Jurkat, Clone E6-1 (cell line): ENCODE measurements around the gene BHLHA15.

Source experiments
- DNase-seq: peaks from one replicate; pipeline ENCODE4 v3.0.0-alpha.2; 2011; ENCODE audit warnings: low read depth, low spot score
- H3K4me3 ChIP-seq: 2 replicates; pipeline ENCODE4 v1.5.1; 2011; ENCODE audit warnings: mild to moderate bottlenecking, low read length, control low read depth, moderate library complexity

The BHLHA15 gene

DNA sequence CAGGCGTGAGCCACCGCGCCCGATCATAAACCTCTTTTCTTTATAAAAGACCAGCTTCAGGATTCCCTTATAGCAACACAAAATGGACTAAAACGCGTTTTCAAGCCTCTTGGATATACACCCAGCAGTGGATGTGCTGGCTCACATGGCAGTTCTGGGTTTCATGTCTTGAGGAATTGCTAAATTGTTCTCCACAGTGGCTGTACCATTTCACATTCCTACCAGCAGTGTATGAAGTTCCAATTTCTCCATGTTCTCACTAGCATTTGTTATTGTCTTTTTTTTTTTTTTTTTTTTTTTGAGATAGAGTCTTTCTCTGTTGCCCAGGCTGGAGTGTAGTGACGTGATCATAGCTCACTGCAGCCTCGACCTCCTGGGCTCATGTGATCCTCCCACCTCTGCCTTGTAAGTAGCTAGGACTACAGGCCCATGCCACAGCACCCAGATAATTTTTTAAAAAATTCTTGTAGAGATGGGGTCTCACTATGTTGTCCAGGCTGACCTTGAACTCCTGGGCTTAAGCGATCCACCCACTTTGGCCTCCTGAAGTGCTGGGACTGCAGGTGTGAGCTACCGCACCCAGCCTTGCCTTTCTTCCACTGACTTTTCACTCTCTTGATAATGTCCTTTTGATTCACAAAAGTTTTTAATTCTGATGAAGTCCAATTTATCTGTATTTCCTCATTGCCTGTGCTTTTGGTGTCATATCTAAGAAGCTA lies 23.3 kb downstream of the BHLHA15 start:
- DNase-seq: no peak

DNA sequence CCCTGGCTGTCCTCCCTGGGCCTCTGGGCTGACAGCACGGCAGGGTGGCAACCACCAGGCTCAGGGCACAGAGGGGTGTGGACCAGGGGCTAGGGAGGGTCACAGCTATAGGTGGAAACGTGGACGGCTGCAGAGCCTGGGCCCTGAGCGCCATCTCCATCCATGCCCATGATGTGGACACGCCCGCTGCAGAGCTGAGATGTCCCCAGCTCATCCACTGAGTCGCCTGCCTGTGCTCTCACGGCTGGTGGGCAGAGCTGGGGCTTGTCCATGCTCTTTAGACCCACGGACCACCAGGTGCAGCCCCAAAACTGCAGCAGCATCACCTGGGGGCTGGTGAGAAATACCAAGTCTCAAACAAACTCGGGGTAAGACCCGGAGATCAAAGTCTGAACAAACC lies 24.7 kb downstream of the BHLHA15 start:
- H3K4me3 ChIP-seq: no peak overlapping the region
- no peak for DNase-seq

More for the DNA sequence above, 23.3 kb downstream of the BHLHA15 start:
- H3K4me3 ChIP-seq: no peak overlapping the region

DNA sequence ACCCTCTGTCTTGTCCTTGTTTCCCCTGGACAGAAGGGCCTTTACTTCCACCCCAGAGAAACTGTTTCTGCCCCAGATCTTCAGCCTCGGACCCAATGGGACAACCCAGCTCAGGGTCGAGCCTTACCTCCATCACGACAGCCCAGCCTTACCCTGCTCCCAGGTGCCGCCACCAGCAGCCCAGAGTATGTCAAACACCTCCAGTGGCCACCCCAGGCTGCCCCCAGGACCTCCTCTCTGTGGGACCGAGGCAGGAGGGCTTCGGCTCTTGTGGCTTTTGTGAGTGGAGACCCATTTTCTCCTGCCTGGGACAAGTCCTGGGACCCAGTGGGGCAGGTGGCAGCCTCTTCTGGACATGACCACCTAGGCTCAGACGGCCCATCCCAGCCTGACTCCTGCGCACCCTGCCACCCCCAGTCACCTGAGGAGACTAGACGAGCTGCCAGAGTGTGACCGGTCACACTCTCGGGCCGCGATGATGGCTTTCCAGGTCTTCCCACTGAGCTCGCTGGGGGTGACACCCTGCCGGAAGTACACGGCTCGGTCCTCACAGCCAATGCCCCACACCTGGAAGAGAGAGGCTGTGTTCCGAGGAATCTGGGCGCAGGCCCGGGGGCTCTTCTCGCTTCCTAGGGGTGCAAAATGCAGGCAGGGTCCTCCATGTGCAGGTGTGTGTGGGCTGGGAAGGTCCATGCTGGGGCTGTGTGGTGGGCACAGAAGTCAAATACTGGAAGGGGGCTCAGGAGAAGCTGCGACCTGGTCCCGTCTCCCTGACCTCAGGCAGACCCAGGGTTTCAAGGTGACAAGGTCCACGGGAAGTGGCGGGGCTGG lies 25.3 kb downstream of the BHLHA15 start:
- no peak overlapping the region for H3K4me3 ChIP-seq
- DNase-seq: no peak

DNA sequence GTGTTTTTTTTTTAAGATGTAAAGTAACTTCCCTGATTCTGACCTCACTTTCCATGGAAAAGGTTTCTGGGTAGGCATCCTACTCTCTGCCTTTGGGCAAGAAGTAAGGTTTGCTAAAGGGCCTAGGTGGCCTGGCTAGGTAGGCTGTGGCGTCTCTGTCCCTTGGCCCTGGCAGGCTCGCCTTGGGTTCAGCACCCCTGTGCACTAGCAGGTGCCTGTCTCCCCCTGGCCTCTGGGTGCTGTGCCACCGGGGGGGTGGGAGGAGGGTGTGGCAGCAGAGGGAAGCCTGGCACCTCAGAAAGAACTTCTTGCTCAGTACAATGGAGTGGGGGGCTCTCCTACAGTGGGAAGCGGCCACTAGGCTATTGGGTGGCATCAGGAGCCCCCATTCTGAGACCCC lies 26.8 kb downstream of the BHLHA15 start:
- no peak for DNase-seq
- no peak overlapping the region for H3K4me3 ChIP-seq

DNA sequence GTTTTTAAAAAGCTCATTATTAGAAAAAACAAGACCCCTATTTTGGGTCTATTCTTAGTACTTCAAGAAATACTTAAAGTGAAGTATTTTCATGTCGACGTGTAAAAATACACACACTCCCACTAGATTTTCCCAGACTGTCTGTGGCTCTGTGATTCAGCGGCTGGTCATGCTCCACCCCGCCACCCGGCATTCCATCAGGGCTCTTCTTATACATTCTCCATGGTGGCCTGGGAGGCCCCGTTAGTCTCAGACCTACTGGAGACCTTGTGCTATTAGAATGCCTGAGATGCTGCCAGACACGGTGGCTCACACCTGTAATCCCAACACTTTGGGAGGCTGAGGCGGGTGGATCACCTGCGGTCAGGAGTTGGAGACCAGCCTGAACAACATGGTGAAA lies 27.7 kb downstream of the BHLHA15 start:
- no peak for DNase-seq
- no peak overlapping the region for H3K4me3 ChIP-seq

DNA sequence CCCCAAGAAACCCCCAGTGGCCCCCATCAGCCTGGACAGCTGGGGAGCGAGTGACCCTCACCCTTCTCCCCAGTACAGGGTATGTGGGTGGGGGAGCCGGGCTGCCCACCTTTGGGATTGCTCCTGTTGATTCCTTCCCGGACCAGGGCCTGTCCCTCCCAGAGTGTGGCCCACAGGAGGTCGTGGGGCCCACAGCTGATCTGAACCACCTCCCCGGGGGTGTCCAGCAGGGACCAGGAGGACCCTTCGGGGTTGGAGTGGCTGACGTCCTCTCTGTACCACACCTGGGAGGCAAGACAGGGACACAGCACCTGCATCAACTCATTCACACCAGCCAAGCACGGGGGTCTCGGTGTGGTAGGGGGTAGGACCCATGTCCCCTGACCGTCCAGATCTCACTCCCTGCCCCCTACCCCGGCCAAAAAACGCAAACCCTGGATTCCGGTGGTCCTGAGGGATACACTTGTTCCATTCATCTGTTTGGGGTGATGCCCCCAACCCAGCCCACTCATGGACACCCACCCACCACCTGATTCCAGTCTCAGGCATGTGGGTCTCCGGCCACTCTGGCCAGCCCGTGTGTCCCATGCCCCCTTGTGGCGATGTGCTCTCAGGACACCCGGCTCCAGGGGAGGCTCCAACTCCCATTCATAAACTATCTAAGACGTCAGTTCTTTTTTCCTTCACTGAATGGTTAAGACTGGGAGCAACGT lies 29.9 kb downstream of the BHLHA15 start:
- DNase-seq: no peak
- no peak overlapping the region for H3K4me3 ChIP-seq

DNA sequence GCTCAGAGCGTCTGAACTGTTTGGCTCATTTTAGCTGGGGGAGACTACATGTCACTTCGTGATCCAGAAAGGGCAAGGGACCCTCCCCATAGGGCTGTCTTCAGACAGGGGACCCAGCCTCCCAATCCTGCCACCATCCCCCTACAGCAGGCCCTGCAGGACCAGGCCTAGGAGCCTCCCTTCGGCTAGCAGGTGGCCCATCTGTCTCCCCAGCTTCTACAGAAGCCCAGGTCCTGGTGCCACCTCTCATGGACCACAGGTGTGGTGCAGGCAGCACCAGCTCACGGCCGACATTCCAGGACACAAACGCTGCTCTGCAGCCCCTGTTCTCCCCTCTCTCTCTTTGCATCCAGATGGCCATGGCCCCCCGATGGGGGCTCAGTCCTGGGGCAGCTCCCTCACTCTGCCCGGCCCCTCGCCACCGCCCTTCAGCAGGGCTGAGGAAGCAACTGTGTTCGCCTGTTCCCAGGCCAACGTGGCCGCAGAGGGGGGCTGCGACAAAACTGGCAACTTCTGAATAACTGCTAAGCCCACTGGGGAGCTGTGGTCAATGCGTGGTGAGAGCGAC lies 30.5 kb downstream of the BHLHA15 start:
- H3K4me3 ChIP-seq: no peak overlapping the region
- no peak for DNase-seq

DNA sequence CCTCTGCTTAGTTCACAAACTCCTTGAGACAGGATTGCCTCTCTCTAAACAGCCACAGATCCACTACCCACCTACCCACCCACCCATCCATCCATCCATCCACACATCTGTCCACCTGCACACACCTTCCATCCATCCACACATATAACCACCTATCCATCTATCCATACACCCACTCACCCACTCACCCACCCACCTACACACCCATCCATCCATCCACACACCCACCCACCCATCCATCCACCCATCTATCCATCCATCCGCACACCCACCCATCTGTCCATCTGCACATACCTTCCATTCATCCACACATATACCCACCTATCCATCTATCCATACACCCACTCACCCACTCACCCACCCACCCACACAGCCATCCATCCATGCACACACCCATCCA lies 31.1 kb downstream of the BHLHA15 start:
- H3K4me3 ChIP-seq: no peak overlapping the region
- no peak for DNase-seq

DNA sequence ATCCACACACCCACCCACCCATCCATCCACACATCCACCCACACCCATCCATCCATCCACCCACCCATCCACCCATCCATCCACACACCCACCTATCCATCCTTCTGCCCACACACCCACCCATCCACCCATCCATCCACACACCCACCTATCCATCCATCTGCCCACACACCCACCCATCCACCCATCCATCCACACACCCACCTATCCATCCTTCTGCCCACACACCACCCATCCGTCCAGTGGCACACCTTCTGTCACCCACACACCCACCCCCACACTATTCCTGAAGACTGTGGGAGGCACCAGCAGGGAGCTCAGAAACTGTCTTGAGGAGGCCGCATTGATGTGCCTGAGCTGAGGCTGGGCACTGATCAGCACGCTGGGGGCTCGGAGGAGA lies 31.7 kb downstream of the BHLHA15 start:
- no peak overlapping the region for H3K4me3 ChIP-seq
- no peak for DNase-seq

DNA sequence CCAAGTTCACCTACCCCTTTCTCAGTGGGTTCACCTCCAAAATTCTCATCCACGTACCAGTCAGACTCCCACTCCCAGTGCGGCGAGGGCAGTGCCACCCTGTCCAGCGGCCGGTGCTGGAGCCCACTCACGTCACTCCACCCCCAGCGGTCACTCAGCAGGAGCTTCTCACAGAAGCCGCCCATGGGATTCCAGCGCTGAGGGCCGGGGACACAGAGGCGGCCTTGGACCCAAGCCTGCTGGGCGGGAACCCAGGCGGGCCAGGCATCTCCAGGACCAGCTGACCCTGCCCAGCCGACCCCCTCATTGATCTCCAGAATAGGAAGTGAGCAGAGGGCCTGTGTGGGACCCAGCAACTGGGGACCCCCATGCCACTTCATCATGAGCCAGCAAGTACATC lies 33.6 kb downstream of the BHLHA15 start:
- no peak for DNase-seq
- H3K4me3 ChIP-seq: no peak overlapping the region

DNA sequence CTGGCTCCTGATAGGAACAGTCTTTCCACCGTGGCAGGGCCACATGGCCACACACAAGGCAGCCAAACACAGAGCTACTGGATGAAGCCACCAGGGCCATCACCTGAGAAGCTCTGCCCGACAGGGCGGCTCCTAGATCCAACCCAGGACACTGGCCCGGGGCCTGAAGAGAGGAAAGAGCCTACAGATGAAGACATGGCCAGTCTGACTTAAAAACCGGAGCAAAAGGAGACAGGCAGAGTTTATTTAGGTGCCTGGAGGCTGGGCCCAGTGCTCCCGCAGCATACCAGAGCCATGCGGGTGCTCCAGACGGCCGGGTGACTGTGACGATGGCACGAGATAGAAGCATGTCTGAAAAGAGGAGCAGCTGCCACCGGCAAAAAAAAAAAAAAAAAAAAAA lies 36.9 kb downstream of the BHLHA15 start:
- no peak overlapping the region for H3K4me3 ChIP-seq
- DNase-seq: no peak

DNA sequence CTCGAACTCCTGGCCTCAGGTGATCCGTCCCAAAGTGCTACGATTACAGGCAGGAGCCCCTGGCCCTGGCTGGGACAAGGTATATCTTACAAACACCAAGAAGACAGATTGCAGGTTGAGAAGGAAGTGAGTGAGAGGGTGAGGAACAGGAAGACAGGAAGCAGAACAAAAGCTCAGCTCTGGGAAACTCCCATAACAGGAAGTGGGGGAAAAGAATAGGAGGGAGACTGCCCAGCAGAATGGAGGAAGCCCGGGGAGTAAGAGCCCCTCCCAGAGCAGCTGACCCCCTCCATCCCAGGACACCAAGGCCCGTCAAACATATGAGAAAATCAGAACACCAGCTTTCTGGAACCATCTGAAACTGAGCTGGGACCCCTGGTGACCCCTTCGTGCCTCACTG lies 37.9 kb downstream of the BHLHA15 start:
- no peak for DNase-seq

DNA sequence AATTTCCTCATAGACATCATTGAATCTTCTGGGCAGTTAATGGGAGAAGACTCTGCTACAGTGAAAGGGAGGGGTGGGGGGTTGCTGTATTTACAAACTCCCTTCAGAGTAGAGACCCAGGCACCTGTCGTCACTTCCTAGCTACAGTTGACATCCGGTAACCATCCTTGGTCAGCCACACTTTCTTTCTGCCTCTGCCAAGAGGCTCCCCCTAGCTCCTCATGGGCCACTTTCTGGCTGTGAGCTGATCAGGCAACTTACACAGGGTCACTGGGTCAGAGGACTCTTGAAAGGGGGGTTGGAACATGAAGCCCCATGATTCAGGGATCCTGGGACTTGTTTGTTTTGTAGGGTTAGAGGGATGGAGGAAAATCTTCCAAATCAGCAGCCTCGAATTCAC lies 39.5 kb downstream of the BHLHA15 start:
- DNase-seq: peak; percentile 67
- H3K4me3 ChIP-seq: peak overlapping the region; percentile 87

More for the DNA sequence above, 37.9 kb downstream of the BHLHA15 start:
- H3K4me3 ChIP-seq: no peak overlapping the region

DNA sequence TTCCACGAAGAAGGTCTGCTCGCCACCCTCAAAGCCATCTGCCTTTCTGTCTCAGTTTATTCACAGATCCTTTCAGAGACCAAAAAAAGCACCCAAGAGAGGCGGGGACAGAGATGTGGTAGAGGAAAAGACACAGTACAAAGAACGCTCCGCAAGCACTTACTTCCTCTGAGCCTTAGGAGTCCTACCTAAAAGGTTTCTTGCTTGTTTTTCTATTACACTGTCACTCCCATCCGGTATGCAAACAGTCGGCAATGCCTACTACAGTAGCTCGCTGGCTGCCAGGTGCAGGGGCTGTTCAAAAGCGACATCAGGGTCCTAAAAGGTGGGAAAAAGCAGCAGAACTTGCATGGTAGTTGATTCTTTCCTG lies 40.0 kb downstream of the BHLHA15 start:
- peak overlapping the region; percentile 87 for H3K4me3 ChIP-seq
- DNase-seq: peak; percentile 56

DNA sequence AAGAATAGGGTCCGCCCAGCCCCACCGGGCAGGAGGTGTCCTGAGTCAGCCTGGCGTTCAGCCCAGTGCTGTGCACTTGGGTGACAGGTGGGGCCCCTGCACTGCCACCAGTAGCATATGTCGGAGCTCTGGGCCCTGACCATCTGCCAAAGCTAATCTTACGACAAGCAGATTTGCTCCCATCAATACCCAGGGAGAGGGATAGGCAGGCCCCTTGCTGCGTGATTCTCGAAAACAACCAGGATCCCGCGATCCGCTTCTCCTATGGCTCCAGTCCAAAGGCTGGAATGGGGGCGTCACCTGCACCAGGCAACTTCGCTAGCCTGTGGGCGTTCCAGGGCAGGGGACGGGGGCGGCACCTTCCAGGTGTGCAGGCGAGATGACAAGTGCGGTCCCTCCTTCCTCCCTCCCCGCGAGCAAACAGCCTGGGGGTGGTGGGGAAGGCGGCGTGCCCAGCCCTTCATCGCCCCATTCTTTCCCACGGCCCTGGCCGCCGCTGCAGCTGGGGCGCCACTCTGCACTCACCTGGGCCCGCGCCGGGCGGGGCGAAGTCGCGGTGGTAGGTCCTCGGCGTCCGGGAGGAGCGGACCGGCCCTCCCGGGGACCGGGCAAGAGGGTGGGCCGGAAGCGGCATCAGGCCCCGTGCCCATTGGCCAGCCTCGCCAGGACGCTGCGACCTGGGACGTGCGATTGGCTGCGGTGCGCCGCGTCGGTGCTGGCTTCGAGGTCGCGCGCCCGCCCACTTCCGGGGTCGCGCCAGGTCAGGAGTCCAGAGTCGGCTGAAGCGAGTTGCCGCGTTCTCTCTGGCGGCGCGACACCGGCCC lies 40.6 kb downstream of the BHLHA15 start, which contains the start of gene TECPR1:
TSS of gene TECPR1 (minus strand) at position 632 of the 824 bp plus-strand sequence. CDS start 6,086 bp downstream, outside the sequence.
- DNase-seq: peak; percentile 70
- peak within 1 kb of the TSS; percentile 87 for H3K4me3 ChIP-seq

DNA sequence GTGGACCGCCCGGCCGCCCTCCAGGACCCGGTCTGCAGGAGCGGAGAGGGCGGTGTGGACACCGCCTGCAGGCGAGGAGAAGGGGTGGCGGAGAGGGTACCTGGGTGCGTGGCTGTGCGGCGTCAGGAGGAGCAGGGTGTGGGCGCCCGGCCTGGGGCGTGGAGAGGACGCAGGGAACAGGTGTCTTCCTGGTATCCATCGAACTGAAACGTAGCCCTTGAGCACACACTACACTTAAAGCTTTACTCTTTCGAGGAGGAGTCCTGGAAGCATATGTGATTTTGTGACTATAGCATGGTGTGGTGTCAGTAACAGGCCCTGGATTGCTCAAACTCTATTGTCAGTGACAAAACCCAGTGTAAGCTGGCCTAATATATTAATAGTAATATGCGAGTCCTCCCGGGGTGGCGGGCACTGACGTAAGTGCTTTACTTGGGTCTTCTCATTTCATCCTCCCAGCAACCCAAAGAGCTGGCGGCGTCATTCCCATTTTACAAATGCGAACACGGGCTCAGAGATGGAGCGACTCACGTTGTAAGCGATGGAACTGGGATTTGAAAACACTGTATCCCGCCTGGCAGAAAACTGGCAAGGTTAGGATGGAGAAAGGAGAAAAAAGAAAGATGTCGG lies 41.3 kb downstream of the BHLHA15 start:
- DNase-seq: no peak
- peak overlapping the region; percentile 87 for H3K4me3 ChIP-seq

DNA sequence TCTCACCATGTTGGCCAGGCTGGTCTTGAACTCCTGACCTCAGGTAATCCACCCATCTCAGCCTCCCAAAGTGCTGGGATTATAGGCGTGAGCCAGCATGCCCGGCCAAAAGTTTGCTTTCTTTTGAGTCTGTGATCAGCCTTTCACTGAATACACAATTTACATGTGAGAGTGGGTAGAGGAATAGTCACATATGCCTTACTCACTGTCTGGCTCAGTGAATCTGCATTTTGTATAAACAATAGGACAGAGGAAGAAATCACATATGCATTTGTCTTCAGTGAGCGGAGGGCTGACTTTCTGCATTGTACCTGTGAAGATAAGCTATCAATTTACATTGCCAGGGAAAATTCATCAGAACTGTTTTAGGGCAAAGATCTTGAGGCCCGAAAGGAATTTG lies 43.3 kb downstream of the BHLHA15 start:
- H3K4me3 ChIP-seq: no peak overlapping the region
- DNase-seq: no peak

DNA sequence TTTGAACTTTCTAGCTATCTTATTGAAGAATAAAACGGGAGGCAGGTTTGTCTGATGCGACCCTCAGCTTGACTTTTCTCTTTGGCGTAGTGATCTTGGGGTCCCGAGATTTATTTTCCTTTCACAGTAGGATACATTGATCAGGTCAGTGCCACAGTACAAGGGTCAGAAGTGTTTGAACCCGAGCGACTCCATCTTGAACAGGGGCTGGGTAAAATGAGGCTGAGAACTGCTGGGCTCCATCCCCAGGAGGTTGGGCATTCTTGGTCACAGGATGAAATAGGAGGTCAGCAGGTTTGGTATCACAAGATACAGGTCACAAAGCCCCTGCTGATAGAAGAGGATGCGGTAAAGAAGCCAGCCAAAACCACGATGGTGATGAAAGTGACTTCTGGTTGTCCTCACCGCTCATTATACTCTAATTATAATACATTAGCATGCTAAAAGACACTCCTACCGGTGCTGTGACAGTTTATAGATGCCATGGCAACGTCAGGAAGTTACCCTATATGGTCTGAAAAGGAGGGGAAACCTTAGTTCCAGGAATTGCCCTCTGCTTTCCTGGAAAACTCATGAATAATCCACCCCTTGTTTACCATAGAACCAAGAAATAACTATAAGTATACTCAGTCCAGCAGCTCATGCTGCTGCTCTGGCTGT lies 43.8 kb downstream of the BHLHA15 start:
- DNase-seq: no peak
- no peak overlapping the region for H3K4me3 ChIP-seq
